ENCODE results near the gene BCL2L2.

The BCL2L2 gene

GRCh38 chr14:23335623-23336022 lies 29.0 kb downstream of the BCL2L2 start:
- H3K4me3 ChIP-seq (ENCODE audit: low read depth, low read length): no peak overlapping the region
- no peak for DNase-seq (ENCODE audit: low read depth)
- TF ChIP-seq POLR2A (IDR thresholded peaks at IDR 0.05; ENCODE audit: extremely low read depth, insufficient read length): no peak

- H3K4me3 ChIP-seq (ENCODE audit: low read depth, low read length): no peak overlapping the region
Observed at GRCh38 chr14:23339506-23340268, 33.1 kb downstream of the BCL2L2 start.

GRCh38 chr14:23344481-23344880 lies 37.8 kb downstream of the BCL2L2 start:
- no peak for DNase-seq (ENCODE audit: low read depth)
- no peak overlapping the region for H3K4me3 ChIP-seq (ENCODE audit: low read depth, low read length)
- TF ChIP-seq POLR2A (IDR thresholded peaks at IDR 0.05; ENCODE audit: extremely low read depth, insufficient read length) (no peak), MAX (IDR thresholded peaks at IDR 0.05; ENCODE audit: low read depth, low read length) (no peak), CTCF (IDR thresholded peaks at IDR 0.05; ENCODE audit: low read depth, low read length) (no peak)

More at GRCh38 chr14:23339506-23340268, 33.1 kb downstream of the BCL2L2 start:
- DNase-seq (ENCODE audit: low read depth): no peak
- TF ChIP-seq CTCF (IDR thresholded peaks at IDR 0.05; ENCODE audit: low read depth, low read length) (no peak), MYC (IDR thresholded peaks at IDR 0.05; ENCODE audit: low read depth, low read length) (no peak), POLR2A (IDR thresholded peaks at IDR 0.05; ENCODE audit: extremely low read depth, insufficient read length) (no peak), MAX (IDR thresholded peaks at IDR 0.05; ENCODE audit: low read depth, low read length) (no peak)

GRCh38 chr14:23345987-23346692 lies 39.5 kb downstream of the BCL2L2 start:
- no peak overlapping the region for H3K4me3 ChIP-seq (ENCODE audit: low read depth, low read length)
- no peak for TF ChIP-seq CTCF (IDR thresholded peaks at IDR 0.05; ENCODE audit: low read depth, low read length)
- TF ChIP-seq MAX (IDR thresholded peaks at IDR 0.05; ENCODE audit: low read depth, low read length): no peak
- TF ChIP-seq POLR2A (IDR thresholded peaks at IDR 0.05; ENCODE audit: extremely low read depth, insufficient read length): no peak
- no peak for TF ChIP-seq MYC (IDR thresholded peaks at IDR 0.05; ENCODE audit: low read depth, low read length)
- no peak for DNase-seq (ENCODE audit: low read depth)

GRCh38 chr14:23346693-23347405 lies 40.2 kb downstream of the BCL2L2 start:
- no peak for TF ChIP-seq MYC (IDR thresholded peaks at IDR 0.05; ENCODE audit: low read depth, low read length)
- TF ChIP-seq POLR2A (IDR thresholded peaks at IDR 0.05; ENCODE audit: extremely low read depth, insufficient read length): no peak
- no peak for TF ChIP-seq MAX (IDR thresholded peaks at IDR 0.05; ENCODE audit: low read depth, low read length)
- no peak for TF ChIP-seq CTCF (IDR thresholded peaks at IDR 0.05; ENCODE audit: low read depth, low read length)
- no peak overlapping the region for H3K4me3 ChIP-seq (ENCODE audit: low read depth, low read length)
- DNase-seq (ENCODE audit: low read depth): no peak

Data from NB4 (cell line).